ENCODE data around the gene DNASE1L2. TPM values are rescaled to one million over a fixed set of nuclear protein-coding genes. Genes with fewer than 3 reads are reported as not detected.
A peak's percentile ranks its signal among the peaks of the same experiment; 100 is the strongest.

Gene DNASE1L2
- total RNA-seq, 4 donors from 2014 or later, result 0.88 to 4.5 (median 1.4) TPM

- H3K27ac ChIP-seq, result peak overlapping the region; percentile 30 to 86 (median 62)
- H3K27me3 ChIP-seq, result no peaks in the 10 kb centered on the region
- H3K4me1 ChIP-seq, result peaks cover 10 to 23% of the 10 kb centered on the region in 2 donors
- DNase-seq, result peak; percentile 59 to 62
- TF ChIP-seq, protein P1, sequence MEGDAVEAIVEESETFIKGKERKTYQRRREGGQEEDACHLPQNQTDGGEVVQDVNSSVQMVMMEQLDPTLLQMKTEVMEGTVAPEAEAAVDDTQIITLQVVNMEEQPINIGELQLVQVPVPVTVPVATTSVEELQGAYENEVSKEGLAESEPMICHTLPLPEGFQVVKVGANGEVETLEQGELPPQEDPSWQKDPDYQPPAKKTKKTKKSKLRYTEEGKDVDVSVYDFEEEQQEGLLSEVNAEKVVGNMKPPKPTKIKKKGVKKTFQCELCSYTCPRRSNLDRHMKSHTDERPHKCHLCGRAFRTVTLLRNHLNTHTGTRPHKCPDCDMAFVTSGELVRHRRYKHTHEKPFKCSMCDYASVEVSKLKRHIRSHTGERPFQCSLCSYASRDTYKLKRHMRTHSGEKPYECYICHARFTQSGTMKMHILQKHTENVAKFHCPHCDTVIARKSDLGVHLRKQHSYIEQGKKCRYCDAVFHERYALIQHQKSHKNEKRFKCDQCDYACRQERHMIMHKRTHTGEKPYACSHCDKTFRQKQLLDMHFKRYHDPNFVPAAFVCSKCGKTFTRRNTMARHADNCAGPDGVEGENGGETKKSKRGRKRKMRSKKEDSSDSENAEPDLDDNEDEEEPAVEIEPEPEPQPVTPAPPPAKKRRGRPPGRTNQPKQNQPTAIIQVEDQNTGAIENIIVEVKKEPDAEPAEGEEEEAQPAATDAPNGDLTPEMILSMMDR (IDR thresholded peaks at IDR 0.05), result peak in 2 of 6 experiments; percentile 17 to 38
- TF ChIP-seq POLR2A (IDR thresholded peaks at IDR 0.05), result no peak
- H3K9me3 ChIP-seq, result no peaks in the 10 kb centered on the region
- 8 to 20% methylated on average over 8 to 19 of the region's 22 CpGs for WGBS, 2 donors
- H3K36me3 ChIP-seq, result peaks cover 8 to 11% of the 10 kb centered on the region in 2 donors
- peak overlapping the region; percentile 38 to 94 (median 72) for H3K4me3 ChIP-seq (replicated peaks in 1 of 3)
- intact Hi-C loops (cut with DNase I), result no loop called here
Measured at GRCh38 chr16:2223942-2224486, 12.2 kb upstream of the DNASE1L2 start.

DNA sequence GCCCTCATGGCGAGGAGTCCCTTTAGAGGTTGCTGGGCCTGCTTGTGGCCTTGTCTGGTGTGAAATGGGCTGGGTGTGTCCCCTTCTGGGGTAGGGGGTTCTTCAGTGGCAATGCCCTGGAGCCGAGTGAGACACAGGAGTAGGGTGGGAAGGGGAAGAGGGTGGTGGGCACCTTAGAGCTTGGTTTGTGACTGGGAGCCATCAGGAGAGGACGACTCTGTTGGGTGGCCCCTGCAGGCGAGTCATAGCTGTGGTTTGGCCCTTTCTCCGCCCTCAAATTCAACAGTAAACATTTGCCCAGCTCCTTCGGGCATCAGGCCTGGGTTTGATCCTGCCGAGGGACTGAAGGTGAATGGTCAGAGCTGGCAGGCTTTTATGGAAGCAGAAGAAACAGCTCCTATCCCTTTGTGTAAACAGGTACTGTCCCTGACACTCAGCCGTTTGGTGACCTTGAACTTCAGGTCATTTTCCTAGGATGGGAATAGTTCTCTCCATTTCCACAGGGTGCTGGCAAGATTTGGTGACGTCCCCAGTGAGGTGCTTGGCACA, 9.9 kb upstream of the DNASE1L2 start:
- WGBS, 2 donors, result 82 to 87% methylated on average over 9 of the region's 9 CpGs
- Histone ChIP-seq H3K27ac (no peak overlapping the region), H3K4me3 (replicated peaks in 1 of 3) (no peak overlapping the region), H3K27me3 (no peaks in the 10 kb centered on the region), H3K9me3 (no peaks in the 10 kb centered on the region), H3K36me3 (peaks cover 19 to 24% of the 10 kb centered on the region in 2 donors), H3K4me1 (peaks cover 29 to 39% of the 10 kb centered on the region in 2 donors)
- TF ChIP-seq, protein P1 (IDR thresholded peaks at IDR 0.05), result no peak
- TF ChIP-seq POLR2A (IDR thresholded peaks at IDR 0.05), result no peak
- DNase-seq, result no peak
- intact Hi-C loops (cut with DNase I), result no loop called here

GRCh38 chr16:2226918-2227317, 9.3 kb upstream of the DNASE1L2 start:
- no peak for DNase-seq
- Histone ChIP-seq H3K36me3 (peaks cover 19 to 27% of the 10 kb centered on the region in 2 donors), H3K4me1 (peaks cover 35 to 45% of the 10 kb centered on the region in 2 donors), H3K27me3 (no peaks in the 10 kb centered on the region), H3K9me3 (no peaks in the 10 kb centered on the region), H3K27ac (no peak overlapping the region), H3K4me3 (replicated peaks in 1 of 3) (no peak overlapping the region)
- no peak for TF ChIP-seq POLR2A (IDR thresholded peaks at IDR 0.05)
- TF ChIP-seq, protein P1 (IDR thresholded peaks at IDR 0.05), result no peak
- intact Hi-C loops (cut with DNase I), result no loop called here
- WGBS, 2 donors, result 87 to 88% methylated on average over 6 of the region's 6 CpGs

DNA sequence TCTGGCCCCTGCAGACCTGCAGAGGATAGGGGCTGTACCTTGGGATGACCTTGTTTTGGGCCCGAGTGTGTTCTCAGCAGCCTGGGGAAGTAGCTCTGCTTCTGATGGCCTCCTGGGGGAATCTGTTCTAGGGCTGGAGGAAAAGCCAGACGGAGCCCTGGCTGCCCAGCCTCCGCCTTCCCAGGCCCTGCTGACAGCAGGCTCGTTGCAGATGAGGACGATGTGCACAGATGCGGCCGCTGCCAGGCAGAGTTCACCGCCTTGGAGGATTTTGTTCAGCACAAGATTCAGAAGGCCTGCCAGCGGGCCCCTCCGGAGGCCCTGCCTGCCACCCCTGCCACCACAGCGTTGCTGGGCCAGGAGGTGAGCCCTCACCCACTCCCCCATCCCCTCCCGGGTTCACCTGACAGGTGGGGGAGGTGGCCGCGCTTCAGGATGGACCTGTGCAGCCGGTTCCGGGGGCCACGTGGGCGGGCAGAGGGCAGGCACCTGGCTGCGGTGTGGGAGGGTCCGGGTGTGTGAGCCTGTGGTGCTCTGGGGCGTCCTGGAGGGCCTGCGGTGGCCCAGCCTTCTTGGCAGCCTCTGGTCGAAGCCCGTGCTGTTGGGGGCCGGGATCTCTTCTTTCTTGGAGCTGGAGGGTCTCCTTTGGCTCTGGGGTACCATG, 8.0 kb upstream of the DNASE1L2 start:
- H3K27me3 ChIP-seq, result no peaks in the 10 kb centered on the region
- H3K36me3 ChIP-seq, result peaks cover 28 to 36% of the 10 kb centered on the region in 2 donors
- H3K4me1 ChIP-seq, result peaks cover 47 to 55% of the 10 kb centered on the region in 2 donors
- intact Hi-C loops (cut with DNase I), result no loop called here
- no peak for DNase-seq
- TF ChIP-seq, protein P1 (IDR thresholded peaks at IDR 0.05), result no peak
- no peak for TF ChIP-seq POLR2A (IDR thresholded peaks at IDR 0.05)
- H3K4me3 ChIP-seq (replicated peaks in 1 of 3), result no peak overlapping the region
- 87 to 91% methylated on average over 10 to 19 of the region's 25 CpGs for WGBS, 2 donors
- peak overlapping the region in 1 of 3 donors; percentile 28 for H3K27ac ChIP-seq
- H3K9me3 ChIP-seq, result no peaks in the 10 kb centered on the region

DNA sequence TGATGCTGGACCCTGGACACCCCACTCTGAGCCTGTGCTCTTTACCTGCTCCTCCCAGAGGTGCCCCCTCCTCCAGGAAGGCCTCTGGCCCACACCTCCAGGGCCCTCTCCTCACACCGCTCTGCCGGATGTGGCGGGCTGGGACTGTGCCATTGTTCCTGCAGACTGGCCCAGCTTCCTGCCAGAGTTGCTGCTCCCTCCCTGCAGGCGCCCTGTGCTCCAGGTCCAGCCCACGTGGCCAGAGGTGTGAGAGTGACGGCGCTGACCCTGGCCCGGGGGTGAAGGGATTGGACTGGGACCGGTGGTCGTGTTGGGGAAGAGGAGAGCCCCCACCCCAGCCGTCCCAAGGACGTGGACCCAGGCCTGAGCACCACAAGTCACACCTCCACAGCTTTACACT, 7.2 kb upstream of the DNASE1L2 start:
- TF ChIP-seq, protein P1 (IDR thresholded peaks at IDR 0.05), result no peak
- no peak for TF ChIP-seq POLR2A (IDR thresholded peaks at IDR 0.05)
- no peaks in the 10 kb centered on the region for H3K9me3 ChIP-seq
- H3K4me3 ChIP-seq (replicated peaks in 1 of 3), result no peak overlapping the region
- no peaks in the 10 kb centered on the region for H3K27me3 ChIP-seq
- H3K4me1 ChIP-seq, result peaks cover 49 to 58% of the 10 kb centered on the region in 2 donors
- H3K36me3 ChIP-seq, result peaks cover 36 to 43% of the 10 kb centered on the region in 2 donors
- peak overlapping the region in 2 of 3 donors; percentile 91 to 98 for H3K27ac ChIP-seq
- no peak for DNase-seq
- intact Hi-C loops (cut with DNase I), result no loop called here
- 76 to 87% methylated on average over 3 to 11 of the region's 12 CpGs for WGBS, 2 donors

Data from thyroid gland (tissue), 4 donors.